GM21447 (cell line): ENCODE results near the gene GRIP1.

Experiments
- ATAC-seq: cut with Tn5 transposase; IDR thresholded peaks from one replicate; pipeline ENCODE4 v1.9.1; 2021; ENCODE audit not compliant: unreplicated experiment

Gene GRIP1

DNA sequence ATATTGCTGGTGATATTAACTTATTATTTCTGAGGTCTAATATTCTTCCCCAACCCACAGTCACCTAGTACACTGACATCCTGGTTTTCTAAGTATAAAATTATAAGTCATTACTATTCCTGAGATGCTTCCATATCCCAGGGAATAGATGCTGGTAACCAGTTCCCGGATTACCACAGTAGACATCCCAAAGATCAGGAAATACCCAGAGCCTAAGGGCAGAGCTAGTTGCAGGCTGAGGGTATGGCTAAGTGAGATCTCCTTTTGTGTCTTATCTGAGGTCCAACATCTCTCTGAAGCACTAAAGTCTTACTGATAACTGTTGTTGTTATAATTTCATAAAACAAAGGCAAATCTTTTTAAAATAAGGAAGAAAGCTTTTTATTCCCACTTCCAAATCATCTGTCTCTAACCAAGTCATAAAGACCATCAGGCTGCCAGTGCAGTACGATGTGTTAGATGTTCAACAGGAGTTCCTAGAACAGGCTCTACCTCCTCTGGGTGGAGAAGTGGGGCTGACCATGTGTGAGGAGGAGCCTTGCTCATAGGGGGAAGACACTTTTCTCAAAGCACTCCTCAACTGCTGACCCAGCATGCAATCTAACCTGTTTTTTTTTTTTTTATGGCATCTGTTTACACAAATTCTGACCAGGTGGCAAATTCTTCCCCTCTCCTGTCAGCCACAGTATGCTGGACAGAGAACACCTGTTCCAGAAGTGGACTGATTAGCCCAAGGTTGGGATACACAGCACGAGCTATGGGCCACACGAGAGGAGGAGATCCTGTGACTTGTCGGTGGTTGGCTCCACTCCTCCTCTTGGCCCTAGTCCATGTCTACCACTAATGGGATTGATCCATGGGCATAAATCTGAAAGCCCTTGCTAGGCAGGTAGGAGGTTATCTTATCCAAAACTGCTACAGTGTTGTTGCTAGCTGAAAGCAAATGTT, 16.1 kb upstream of the GRIP1 start:
- ATAC-seq, result no peak

DNA sequence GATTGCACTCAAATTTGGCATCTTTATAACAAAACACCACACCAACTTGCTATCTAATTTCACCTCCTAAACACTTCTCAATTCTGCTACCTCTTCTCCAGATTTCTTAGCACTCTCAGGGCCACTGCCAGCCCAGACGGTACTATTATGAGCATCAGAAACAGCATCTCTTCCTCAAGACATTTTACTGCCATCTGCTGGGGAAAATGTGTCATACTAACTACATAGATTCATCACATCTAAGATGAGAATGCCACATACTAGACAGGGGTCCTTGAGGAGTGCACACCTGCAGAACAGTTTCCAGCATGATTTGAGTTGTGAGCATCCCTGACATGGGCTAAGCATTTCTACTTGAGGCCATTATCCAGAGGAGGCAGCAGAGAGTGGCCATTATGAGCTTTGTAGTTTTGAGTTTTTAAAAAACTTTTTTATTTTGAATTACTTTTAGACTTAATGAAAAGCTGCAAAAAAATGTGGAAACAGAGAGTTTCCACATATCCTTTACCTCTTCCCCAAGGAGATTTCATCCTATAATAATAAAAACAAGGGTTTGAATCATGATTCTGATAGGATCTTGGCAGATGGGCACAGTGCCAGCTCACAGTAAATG, 15.1 kb upstream of the GRIP1 start:
- ATAC-seq, result peak; percentile 83

DNA sequence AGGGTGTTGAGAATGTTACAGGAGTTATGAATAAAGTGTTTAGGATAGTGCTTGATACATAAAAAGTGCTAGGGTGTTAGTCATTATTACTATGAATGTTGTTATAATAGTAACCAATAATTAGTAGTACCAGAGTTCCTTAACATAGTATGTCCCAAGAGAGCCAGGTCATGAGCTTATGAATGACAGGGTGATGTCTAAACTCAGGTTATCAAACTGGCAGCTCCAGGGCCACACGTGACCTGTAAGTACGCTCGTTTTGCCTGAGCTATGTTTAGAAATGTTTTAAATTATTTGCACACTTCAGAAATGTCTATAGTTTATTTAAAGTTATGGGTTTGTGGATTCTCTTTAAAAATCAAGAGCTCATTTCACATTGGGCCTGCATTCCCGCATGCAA, 14.1 kb upstream of the GRIP1 start:
- ATAC-seq, result no peak

DNA sequence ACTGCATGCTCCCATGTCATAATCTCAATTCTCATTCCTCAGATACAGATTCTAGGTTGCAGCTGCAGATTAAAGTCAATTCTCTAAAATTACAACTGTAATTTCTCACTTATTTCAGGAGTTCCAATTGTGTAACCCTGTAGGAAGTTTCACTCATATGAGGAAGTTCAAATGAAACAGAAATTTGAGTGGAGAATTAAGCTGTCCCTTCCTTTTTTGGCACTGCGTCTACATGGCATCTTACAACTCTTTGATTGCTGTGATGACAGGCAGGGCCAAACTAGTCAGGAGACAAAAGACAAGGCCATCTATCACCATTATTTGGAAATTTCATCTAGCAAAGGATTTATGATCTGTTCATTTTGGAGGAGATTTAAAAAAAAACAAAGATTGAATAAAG, 13.3 kb upstream of the GRIP1 start:
- no peak for ATAC-seq

DNA sequence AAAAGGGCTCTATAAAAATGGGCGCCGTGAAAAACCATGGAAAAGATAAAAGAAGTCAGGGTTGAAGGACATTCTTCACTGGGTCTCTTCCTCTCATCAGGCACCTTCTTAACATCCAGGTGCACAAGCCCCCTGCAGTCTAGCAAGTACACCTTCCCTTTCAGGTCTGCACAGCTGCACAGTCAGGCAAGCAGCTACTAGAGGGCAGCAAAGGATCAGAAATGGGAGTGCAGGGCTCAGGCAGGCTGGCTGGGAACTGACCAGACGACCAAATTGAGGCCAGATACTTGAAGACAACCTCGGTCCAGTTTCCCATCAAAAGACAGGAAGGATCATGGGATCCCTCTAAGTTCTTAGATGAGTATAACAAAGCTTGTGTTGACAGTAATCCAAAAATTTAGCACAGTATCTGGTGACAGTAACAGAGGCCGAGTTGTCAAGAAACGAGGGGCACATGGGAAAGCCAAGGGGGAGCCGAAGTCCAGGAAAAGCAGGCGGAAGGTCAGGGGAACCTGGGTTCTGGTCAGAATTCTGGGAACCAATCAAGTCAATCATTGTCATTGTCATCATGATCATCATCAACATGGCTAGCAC, 10.1 kb upstream of the GRIP1 start:
- ATAC-seq, result peak; percentile 72

DNA sequence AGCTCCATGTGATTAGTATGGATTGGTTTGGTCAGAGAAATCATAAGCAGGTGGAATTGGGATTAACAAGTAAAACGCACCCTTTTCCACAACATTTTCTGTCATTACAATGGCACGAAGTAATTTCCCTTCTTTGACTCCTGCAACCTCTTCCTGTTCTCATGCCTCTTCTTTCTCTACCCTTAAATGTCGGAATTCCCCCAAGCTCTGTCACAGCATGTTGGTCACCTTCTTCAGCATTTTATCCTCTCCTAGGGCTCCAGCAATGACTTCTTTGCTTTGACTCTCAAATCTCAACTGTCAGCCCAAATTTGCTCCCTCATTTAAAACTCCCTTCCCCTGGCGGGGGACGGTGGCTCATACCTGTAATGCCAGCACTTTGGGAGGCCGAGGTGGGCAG, 5.3 kb upstream of the GRIP1 start:
- no peak for ATAC-seq

DNA sequence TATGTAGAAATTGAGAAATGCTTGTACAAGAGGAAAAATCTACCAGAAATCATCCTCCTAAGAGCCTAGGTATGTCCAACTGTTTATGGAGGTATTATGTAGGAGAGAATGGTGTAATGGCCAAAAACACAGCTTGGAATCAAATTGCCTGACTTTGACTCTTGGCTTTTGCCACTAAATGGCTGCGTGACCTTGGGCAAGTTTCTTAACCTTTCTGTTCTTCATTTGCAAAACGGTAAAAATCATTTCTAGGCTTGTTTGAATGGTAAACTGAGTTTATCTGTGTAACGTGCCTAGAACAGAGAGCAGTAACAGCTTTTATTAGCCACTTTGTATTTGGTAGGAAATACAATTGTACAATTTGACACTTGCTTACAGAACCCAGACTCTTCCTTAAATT, 4.9 kb upstream of the GRIP1 start:
- no peak for ATAC-seq

DNA sequence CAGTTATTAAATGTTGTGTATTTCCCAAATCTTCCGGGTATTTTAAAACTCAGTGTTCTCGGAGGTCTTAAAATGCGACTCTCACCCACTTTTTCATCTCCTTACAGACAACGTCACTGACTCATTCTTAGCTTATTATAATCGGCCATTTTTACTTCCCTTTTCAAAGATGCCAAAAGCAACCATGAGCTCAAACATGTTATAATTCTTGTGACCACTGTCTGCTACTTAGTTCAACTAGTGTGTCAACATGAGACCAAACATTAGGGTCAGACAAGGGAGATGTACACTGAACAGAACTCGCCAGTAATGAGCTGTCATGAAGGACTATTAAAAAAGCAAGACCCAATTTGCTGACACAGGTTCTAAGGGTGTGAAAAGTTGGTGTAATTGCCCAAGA, 4.2 kb upstream of the GRIP1 start:
- ATAC-seq, result no peak

DNA sequence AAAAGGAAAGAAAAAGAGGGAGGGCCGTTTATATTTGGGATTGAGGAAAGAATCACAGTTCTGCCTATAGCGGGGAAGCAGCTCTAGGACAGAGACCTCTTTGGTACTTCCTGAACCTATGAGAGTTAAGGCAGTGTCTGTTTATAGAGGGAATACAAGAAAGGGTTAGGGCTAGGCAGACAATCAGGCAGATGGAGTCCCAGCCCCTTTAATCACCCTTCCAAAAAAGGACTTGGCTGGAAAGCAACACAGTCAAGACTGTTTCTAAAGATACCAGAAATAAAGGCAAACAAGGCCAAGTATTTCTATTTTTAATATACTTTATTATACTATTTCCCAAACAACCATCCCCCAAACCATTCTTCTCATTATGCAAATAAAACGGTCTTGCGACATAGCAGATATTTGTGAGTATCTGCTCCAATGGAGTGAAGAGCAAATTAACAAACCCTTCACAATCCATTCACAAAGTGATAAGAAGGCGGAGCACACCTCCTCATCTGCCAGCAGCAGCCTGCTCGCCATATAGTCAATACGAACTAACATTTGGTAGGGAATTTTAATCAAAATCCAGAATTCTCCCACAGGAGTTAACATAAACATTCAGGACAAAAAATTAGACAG, 697 bp upstream of the GRIP1 start:
- no peak for ATAC-seq

DNA sequence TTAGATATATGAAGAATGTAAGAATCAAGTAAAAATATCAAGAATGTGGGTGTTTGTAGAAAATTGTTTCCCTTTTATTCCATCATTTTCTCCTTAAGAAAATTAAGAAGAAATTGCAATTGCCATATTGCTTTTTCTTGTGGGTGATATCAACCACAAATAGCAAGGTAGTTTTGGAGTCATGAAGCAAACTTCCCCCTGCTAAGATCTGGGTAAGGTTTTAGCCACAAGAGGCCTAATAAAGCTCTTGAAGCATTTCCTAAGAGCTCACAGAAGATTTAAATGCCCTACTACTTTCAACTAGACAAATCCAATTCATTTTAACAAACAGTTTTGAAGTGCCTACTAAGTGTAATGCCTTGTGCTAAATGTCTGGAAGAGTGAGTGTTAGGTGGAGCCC, 2.6 kb downstream of the GRIP1 start:
- ATAC-seq, result no peak

DNA sequence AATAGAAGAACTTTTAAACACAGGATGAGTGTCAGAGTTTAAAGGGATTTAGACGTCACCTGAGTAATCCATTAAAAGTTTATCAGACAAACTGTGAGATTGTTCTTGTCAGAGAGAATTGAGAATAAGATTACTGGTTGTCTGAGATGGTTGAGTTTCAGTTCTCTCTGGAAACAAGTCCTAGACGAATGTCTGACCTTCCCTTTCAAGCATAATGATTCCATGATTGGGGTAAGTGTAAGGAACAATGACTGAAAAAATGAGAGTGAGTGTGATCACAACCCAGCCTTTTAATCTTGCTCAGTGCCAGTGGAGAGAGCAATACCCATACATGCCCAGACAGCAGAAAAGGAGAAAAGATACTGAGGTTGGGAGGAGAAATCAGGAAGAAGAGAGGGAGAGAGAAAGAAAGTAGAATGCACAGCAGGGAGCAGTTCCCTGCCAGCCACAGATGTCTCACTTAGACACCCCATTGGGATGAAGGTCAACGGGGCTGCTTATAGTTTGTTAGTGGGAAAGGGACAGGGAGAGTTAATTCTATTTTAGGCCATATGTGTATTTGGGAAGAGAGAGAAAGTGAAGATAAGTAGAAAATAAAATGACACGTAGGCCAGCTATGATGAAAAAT, 4.3 kb downstream of the GRIP1 start:
- ATAC-seq, result no peak

DNA sequence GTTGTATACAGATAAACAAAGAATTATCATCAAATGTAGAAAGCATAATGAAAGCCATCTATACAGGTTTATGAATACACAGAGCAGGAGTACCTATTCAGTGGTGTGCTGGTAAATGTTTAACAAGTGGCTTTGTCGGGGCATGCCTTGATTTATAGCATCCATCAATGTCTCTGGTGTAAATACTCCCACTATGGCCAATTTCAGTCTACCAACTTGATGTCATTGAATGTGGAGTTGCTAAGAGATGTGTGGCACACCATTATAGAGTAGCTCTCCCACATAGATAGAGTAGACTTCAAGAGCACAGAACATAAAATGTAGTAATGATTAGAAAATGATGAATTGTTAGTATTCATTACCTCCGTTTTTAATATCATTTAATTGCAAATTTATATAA, 9.3 kb downstream of the GRIP1 start:
- ATAC-seq, result no peak

DNA sequence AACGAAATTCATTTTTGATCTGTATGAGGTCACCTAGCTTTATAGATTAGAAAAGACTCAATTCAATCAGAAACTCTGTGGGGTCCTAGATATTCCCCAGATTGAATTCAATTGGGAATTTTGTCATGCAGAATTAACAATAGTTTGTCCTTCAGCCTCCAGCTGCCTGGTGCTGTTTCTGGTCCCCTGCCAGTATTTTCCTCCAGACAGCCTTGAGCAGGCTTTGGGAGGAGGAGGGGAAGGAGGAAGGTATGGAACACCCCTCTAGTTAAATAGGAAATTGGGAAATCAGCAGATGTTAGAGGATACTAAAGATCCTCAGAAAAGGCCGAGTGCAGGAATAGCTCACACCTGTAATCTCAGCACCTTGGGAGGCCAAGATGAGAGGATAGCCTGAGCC, 10.6 kb downstream of the GRIP1 start:
- no peak for ATAC-seq

DNA sequence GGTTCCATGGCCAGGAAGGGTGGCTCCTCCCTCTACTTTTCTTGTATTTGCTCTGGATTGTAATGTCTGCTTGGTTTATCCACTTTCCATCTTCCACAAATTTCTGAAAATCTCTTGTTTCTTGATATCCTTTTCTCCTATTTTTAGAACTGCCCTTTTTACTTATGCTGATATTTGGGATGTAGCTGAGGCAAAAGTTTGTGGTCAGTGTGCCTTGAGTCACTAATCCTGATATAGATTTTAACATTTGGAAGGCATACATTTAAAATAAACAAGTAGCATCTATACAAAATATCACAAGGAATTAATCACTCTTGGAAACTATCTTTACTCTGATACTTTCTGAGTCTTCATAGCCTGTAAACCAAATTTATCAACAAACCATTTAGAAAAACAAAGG, 11.0 kb downstream of the GRIP1 start:
- ATAC-seq, result no peak

DNA sequence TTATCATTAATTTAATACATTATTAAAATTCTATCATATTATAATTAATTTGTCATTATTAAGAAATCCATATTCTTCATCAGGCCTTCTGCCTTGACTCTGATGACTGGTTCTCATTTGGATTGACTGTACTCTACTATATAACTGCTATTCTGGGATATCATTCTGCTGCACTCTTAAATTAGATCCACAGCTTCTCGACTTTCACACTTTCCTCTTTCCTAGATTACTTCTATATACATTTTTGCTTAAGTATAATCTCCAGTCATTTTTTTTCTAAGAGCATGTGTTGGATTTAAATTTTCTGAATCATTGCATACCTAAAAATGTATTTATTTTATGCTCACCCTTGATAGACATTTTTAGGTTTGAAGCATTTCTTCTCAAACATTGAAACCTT, 12.4 kb downstream of the GRIP1 start:
- ATAC-seq, result no peak

DNA sequence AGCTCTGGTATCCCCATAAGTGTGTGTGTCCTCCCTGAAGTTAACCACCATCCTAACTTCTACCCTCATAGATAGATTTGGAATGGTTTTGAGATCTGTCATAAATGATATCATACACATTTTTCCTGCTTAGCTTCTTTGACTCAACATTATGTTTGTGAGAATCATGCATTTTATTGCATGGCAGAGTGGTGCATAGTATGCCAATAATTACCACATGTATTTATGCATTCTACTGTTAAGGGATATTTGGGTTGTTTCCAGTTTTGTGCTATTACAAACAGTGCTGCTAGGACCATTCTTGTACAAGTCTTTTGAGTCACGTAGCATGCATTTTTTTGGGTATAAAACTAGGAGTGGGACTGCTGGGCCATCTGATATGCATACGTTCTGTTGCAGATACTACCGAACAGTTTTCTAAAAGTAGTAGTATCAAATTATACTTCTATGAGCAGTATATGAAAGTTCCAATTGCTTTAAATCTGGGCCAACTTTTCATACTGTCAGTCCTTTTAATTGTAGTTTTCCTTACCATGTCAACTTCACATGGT, 13.4 kb downstream of the GRIP1 start:
- no peak for ATAC-seq

DNA sequence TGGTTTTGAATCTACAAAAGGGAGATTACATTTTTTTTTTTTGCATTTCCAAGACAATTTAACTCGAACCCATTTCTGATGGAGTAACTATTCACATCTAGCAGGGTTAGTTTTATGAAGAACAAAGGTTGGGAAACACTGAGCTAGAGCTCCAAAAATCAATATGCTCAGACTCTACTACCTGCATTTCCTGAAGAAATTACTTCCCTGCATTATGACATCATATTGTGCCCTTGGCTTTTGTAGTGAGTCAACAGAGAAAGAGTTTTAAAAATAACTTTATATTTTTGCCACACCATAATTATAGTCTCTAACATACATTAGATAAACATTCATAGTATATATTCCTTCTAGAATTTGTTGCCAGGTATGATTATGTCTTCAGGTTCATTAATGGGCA, 14.8 kb downstream of the GRIP1 start:
- ATAC-seq, result no peak

DNA sequence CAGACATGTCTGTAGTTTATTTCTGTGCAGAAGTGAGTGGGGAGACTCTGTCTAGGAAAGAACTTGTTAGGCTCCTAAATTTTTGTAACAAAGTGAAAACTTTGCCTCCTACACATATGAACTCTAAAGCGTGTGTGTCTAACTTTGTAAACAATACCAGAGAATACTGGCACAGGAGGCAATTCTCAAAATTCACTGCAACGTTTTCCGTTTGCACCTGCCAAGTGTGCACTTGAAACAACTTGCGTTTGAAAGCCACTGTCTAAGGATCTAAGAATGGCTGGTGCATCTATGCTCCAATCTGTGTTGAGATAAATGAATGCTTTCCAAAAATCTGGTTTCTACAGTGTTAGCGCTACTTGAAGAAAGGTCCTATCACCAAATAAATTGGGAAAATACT, 15.3 kb downstream of the GRIP1 start:
- no peak for ATAC-seq

DNA sequence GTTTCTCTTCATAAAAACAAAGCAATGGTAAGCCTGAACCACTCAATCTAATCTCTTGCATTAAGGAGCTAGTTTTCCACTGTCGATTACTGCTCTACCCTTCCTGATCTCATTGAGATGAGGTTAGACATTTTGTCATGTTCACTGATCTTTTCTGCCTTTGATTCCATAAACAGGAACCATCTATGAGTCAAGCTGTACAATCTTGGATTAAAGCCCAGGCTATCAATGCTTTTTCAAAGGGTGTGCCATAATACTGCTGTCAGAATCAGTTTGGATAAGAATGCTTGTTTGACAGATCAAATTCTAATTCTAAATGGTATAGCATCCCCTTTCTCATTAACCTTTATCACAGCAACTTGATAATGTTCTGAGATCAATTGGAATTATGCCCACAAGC, 16.1 kb downstream of the GRIP1 start:
- ATAC-seq, result no peak

DNA sequence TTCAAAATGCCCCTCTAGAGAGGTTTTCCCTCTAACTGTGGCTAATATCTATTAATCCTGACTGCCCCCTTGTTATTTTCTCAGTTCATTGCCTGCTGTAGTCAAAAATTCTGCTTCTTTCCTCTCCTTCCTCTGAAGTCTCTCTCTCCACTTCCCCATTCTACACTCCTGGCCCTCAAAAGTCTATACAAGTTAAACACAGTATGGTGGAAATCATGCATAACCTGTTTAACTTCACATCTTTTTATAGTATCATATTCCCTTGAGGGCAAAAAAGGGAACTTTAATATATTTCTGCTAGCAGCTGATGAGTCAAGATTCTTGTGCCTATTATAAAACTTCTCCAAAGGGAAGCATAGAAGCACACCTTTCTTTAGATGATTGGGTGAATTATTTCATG, 16.7 kb downstream of the GRIP1 start:
- no peak for ATAC-seq

DNA sequence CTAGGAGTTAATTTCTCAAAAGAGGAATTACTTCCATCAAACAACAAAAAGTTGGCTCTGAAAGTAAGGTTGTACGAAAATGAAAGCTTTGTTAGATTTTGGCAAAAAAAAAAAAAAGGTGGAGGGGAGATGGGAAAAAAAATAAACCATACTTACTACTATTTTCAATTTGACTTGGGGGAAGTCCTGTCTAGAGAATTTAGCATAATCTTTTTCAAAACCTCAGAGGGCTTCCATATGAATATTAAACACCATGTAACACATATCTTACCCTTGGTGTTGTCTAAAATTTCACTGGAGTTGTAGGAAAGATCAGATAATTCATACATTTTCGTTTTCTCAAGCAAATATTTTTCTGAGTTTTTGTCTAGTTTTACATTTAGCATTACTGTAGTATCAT, 17.5 kb downstream of the GRIP1 start:
- ATAC-seq, result no peak
